ENCODE measurements around the gene SP1. TPM values are rescaled to one million over a fixed set of nuclear protein-coding genes. Genes with fewer than 3 reads are reported as not detected.

SP1 gene
- total and polyA plus RNA-seq, 9 of the 15 experiments (the other 6 are each of a cell fraction or from before 2014, with no cell fraction given) = 8.0 to 65.5 (median 41.6) TPM

DNA sequence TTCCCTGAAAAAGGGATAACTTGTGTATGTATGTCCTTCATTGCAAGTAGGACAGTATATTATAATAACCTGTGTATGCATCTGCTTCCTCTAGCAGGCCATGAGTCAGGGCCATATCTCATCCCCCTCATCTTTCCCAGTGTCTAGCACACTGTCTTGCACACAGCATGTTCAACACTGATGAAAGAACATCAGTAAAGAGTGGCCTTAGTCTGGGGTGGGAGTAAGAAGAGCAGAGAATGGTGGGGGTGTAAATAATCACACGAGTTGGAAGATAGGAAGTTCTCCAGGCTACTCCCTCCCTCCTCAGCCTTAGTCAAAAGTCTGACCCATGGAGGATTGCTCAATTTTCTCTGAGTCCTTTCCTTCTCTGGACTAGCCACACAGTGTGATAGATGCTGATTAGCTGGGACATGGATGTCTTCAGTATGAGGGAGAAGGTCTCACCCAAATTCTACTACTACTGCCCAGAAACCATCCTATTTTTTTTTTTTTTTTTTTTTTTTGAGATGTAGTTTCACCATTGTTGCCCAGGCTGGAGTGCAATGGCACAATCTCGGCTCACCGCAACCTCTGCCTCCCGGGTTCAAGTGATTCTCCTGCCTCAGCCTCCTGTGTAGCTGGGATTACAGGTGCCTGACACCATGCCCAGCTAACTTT, 14.6 kb upstream of the SP1 start (continued):
- no peak for TF ChIP-seq BMI1 (IDR thresholded peaks at IDR 0.05; ENCODE audit: low read length)
- TF ChIP-seq PCBP1 (IDR thresholded peaks at IDR 0.05; ENCODE audit: low read depth, low read length, poor library complexity, severe bottlenecking) = no peak
- TF ChIP-seq TFAM (CRISPR knock-in tag; conservative IDR thresholded peaks at IDR 0.05) = no peak
- no peak for TF ChIP-seq PTRF (tag; IDR thresholded peaks at IDR 0.05)
- no peak for TF ChIP-seq FOS (IDR thresholded peaks at IDR 0.05; ENCODE audit: extremely low read depth, insufficient read length)
- TF ChIP-seq SNRNP70 (optimal IDR thresholded peaks at IDR 0.05; ENCODE audit: low read depth, low read length) = no peak
- TF ChIP-seq, protein P1, sequence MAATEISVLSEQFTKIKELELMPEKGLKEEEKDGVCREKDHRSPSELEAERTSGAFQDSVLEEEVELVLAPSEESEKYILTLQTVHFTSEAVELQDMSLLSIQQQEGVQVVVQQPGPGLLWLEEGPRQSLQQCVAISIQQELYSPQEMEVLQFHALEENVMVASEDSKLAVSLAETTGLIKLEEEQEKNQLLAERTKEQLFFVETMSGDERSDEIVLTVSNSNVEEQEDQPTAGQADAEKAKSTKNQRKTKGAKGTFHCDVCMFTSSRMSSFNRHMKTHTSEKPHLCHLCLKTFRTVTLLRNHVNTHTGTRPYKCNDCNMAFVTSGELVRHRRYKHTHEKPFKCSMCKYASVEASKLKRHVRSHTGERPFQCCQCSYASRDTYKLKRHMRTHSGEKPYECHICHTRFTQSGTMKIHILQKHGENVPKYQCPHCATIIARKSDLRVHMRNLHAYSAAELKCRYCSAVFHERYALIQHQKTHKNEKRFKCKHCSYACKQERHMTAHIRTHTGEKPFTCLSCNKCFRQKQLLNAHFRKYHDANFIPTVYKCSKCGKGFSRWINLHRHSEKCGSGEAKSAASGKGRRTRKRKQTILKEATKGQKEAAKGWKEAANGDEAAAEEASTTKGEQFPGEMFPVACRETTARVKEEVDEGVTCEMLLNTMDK (IDR thresholded peaks at IDR 0.05; ENCODE audit: borderline replicate concordance, insufficient read depth, low read depth, low read length, poor library complexity, severe bottlenecking) = no peak
- TF ChIP-seq LCOR (CRISPR knock-in tag; IDR thresholded peaks at IDR 0.05) = no peak
- TF ChIP-seq, protein P2, sequence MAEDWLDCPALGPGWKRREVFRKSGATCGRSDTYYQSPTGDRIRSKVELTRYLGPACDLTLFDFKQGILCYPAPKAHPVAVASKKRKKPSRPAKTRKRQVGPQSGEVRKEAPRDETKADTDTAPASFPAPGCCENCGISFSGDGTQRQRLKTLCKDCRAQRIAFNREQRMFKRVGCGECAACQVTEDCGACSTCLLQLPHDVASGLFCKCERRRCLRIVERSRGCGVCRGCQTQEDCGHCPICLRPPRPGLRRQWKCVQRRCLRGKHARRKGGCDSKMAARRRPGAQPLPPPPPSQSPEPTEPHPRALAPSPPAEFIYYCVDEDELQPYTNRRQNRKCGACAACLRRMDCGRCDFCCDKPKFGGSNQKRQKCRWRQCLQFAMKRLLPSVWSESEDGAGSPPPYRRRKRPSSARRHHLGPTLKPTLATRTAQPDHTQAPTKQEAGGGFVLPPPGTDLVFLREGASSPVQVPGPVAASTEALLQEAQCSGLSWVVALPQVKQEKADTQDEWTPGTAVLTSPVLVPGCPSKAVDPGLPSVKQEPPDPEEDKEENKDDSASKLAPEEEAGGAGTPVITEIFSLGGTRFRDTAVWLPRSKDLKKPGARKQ (CRISPR knock-in tag; IDR thresholded peaks at IDR 0.05) = no peak
- TF ChIP-seq, protein P3, sequence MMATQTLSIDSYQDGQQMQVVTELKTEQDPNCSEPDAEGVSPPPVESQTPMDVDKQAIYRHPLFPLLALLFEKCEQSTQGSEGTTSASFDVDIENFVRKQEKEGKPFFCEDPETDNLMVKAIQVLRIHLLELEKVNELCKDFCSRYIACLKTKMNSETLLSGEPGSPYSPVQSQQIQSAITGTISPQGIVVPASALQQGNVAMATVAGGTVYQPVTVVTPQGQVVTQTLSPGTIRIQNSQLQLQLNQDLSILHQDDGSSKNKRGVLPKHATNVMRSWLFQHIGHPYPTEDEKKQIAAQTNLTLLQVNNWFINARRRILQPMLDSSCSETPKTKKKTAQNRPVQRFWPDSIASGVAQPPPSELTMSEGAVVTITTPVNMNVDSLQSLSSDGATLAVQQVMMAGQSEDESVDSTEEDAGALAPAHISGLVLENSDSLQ (IDR thresholded peaks at IDR 0.05) = peak; percentile 11; the same call in 1 of the 2 replicates
- TF ChIP-seq ZNF175 (CRISPR knock-in tag; IDR thresholded peaks at IDR 0.05; ENCODE audit: low read depth) = no peak
- TF ChIP-seq SMARCC2 (IDR thresholded peaks at IDR 0.05; ENCODE audit: low read depth) = no peak
- TF ChIP-seq POLR2G (IDR thresholded peaks at IDR 0.05; ENCODE audit: low read depth, low read length) = no peak
- TF ChIP-seq, protein P4, sequence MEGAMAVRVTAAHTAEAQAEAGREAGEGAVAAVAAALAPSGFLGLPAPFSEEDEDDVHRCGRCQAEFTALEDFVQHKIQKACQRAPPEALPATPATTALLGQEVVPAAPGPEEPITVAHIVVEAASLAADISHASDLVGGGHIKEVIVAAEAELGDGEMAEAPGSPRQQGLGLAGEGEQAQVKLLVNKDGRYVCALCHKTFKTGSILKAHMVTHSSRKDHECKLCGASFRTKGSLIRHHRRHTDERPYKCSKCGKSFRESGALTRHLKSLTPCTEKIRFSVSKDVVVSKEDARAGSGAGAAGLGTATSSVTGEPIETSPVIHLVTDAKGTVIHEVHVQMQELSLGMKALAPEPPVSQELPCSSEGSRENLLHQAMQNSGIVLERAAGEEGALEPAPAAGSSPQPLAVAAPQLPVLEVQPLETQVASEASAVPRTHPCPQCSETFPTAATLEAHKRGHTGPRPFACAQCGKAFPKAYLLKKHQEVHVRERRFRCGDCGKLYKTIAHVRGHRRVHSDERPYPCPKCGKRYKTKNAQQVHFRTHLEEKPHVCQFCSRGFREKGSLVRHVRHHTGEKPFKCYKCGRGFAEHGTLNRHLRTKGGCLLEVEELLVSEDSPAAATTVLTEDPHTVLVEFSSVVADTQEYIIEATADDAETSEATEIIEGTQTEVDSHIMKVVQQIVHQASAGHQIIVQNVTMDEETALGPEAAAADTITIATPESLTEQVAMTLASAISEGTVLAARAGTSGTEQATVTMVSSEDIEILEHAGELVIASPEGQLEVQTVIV (CRISPR knock-in tag; IDR thresholded peaks at IDR 0.05; ENCODE audit: borderline replicate concordance) = no peak
- TF ChIP-seq, protein P5, sequence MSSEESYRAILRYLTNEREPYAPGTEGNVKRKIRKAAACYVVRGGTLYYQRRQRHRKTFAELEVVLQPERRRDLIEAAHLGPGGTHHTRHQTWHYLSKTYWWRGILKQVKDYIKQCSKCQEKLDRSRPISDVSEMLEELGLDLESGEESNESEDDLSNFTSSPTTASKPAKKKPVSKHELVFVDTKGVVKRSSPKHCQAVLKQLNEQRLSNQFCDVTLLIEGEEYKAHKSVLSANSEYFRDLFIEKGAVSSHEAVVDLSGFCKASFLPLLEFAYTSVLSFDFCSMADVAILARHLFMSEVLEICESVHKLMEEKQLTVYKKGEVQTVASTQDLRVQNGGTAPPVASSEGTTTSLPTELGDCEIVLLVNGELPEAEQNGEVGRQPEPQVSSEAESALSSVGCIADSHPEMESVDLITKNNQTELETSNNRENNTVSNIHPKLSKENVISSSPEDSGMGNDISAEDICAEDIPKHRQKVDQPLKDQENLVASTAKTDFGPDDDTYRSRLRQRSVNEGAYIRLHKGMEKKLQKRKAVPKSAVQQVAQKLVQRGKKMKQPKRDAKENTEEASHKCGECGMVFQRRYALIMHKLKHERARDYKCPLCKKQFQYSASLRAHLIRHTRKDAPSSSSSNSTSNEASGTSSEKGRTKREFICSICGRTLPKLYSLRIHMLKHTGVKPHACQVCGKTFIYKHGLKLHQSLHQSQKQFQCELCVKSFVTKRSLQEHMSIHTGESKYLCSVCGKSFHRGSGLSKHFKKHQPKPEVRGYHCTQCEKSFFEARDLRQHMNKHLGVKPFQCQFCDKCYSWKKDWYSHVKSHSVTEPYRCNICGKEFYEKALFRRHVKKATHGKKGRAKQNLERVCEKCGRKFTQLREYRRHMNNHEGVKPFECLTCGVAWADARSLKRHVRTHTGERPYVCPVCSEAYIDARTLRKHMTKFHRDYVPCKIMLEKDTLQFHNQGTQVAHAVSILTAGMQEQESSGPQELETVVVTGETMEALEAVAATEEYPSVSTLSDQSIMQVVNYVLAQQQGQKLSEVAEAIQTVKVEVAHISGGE (CRISPR knock-in tag; IDR thresholded peaks at IDR 0.05) = no peak
- no peak for TF ChIP-seq OTX1 (CRISPR knock-in tag; IDR thresholded peaks at IDR 0.05)
